HG03342 (cell line): ENCODE data around the gene SUCLA2.

ENCODE experiments used
- ATAC-seq: cut with Tn5 transposase; IDR thresholded peaks from one replicate; pipeline ENCODE4 v1.9.1; 2021; ENCODE audit warnings: mild to moderate bottlenecking, moderate library complexity; ENCODE audit not compliant: unreplicated experiment

SUCLA2 gene

DNA sequence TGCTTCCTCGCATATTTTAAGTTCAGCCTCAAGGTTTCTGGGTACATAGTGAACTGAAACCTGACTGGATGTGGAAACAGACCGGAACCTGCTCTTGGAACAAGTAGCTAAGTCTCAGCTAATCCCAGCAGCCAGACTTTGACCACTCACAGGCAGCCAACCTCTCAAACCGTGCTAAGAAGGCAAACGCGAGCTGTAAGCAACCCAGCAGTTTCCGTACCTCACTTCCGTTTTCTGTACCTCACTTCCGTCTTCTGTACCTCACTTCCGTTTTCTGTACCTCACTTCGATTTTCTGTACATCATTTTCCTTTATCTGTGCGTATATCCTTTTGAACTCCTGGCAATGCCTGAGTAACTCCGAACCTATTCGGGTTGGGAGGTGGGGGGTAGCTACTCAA lies 96.8 kb downstream of the SUCLA2 start:
- ATAC-seq, result no peak

DNA sequence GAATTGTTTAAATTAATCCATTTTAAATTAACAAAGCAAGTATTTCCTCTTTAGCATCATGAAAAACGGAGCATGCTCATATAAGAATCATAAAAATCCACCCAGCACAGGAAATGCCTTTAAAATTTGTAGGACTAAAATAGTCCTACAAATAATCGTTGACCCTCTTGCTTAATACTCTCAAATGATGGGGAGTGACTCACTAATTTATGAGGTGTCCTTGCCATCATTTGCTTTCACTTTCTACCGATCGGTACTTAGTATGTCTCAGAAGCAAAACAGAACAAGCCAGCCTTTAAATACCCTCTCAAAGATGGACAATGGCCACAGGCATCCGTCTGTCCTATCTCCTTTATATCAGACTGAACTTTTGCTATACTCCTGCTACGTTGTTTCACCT lies 97.2 kb downstream of the SUCLA2 start:
- no peak for ATAC-seq

DNA sequence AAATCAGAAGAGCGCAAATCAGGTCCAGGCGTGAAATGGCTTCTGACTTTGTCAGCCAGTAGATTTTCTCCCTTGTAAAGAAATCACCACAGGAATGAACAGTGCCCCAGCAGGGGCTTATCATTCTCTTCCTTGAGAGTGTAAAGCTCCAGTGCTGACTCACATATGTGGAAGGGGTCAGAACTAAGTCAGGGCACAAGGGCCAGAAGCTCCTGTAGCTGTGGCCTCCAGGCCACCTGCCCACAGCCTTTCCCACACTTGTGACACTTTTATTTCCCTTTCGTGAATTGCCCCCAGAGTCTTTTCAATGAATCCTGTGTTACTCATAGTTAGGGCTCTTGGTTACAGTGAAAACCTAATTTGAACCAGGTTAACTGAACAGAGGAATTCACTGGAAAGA lies 99.6 kb downstream of the SUCLA2 start:
- ATAC-seq, result no peak

DNA sequence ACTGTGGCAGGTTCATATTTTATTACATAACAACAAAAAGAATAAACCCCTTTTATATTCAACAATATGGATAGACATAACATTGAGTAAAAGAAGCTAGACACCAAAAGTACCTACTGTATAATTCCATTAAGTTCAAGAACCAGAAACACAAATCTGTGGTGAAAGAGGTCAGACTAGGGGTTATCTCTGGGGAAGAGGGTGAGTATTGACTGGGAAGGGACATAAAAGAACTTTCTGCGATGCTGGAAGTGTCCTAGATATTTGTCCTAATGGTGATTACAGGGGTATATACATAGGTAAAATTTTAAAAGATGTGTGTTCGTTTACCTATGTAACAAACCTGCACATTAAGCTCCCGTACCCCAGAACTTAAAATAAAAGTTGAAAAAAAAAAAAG lies 103.0 kb downstream of the SUCLA2 start:
- no peak for ATAC-seq

DNA sequence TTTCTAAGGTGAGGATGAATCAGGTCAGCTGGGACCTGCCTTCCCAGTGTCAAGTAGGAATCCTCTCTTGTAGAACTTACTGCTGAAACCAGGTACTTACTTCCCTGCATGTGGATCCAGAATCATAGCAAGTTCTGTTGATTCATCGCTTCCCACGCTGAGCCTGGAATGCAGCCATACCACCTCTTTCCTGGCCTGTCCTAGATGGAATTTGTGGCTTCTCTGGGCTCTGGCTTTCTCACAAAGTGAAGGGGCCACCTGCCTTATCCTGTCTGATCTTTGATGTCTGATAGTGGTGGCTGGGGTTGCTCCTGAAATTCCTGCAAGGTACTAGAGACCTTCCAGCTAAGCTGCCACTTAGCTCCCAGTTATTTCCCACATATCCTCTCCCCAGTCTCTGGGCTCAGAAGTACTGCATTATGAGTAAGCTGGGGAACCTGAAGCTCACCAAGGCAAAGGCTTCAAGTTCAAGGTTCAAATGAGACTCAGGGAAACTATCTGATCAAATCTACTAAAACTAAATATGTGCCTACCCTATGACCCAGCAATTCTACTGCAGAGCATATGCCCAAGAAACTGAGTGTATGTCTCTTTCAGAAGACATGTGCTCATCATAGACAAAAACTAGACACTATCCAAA lies 103.5 kb downstream of the SUCLA2 start:
- ATAC-seq, result no peak

DNA sequence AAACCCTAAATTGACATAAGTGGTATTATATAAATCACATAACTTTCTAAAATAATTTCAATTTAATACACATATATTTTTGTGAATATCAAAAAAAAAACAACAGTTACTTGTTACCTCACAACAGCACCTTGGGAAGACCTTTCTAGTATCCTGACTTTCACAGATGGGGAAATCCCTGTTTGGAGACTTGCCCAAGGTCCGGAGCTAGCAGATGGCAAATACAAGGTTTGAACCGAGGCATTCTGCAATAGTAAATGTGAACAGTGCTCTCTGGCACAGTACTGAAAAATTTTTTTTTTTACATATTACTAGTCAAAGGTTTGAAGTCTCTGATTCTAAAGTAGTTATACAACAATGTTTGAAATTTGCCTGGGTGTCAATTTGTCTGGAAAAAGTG lies 104.5 kb downstream of the SUCLA2 start:
- no peak for ATAC-seq

DNA sequence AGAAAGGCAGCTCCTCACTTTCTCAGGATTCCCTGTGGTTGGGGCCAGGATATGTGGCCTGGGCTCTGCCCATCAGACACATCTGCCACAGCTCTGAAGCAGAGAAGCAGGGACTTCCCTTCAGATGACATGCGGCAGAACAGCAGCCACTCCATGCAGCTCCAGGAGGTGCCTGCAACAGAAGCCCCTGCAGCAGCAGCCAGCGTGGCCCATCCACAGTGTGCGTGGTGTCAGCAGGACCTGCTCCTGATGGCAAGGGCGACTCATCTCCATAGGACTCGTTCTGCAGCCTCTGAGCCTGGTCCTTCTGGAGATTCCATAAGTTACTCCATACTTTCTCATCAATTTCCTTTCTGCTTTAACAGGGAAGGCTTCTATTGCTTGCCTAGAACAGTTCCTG lies 105.0 kb downstream of the SUCLA2 start:
- ATAC-seq, result no peak

DNA sequence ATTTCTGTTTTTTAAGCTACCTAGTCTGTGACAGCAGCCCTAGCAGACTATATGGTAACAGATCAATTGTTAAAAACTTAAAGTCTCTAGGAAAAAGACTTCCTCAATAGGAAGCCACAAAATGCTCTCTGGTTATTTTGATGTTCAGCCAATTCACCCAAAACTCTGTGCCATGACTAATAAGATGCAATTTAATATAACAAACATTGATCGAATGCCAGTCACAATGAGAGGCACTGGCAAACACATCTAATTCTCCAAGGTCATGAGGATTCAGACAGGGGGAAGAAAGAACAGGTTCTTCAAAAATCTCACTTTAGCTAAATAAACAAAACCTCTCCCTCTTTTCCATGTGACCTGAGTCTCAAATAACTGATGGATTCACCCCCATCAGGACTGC lies 107.5 kb downstream of the SUCLA2 start:
- no peak for ATAC-seq
